ENCODE results near the gene IGSF9B. TPM values are rescaled to one million over a fixed set of nuclear protein-coding genes. Genes with fewer than 3 reads are reported as not detected.

The IGSF9B gene
- total and polyA plus RNA-seq, 4 donors = 0.07 to 0.33 (median 0.09) TPM; not detected in 1

- Histone ChIP-seq H3K4me1 (ENCODE audit: control insufficient read depth in 4 of 4, insufficient read depth in 4 of 4, low read length in 3 of 4) (no peaks in the 10 kb centered on the region), H3K4me3 (ENCODE audit: low read depth in 1 of 3, low read length in 3 of 3) (no peak overlapping the region), H3K36me3 (ENCODE audit: control insufficient read depth in 4 of 4, insufficient read depth in 3 of 4, low read depth in 1 of 4, low read length in 3 of 4) (no peaks in the 10 kb centered on the region), H3K9me3 (ENCODE audit: control insufficient read depth in 4 of 4, low read length in 3 of 4) (no peaks in the 10 kb centered on the region), H3K9ac (ENCODE audit: low read depth in 1 of 2, low read length in 2 of 2) (no peak overlapping the region), H3K27ac (ENCODE audit: low read depth in 1 of 2, low read length in 2 of 2) (no peak overlapping the region), H3K27me3 (ENCODE audit: control insufficient read depth in 4 of 4, insufficient read depth in 4 of 4, low read length in 3 of 4) (peaks cover 0 to 7% (median 5%) of the 10 kb centered on the region in 4 donors)
- DNase-seq (ENCODE audit: low spot score) = no peak
- TF ChIP-seq FOXA2 (IDR thresholded peaks at IDR 0.05) = no peak
- TF ChIP-seq FOXA1 (IDR thresholded peaks at IDR 0.05) = no peak
- no peak for TF ChIP-seq HNF4G (IDR thresholded peaks at IDR 0.05)
- TF ChIP-seq RAD21 (IDR thresholded peaks at IDR 0.05) = no peak
- TF ChIP-seq ATF3 (IDR thresholded peaks at IDR 0.05) = no peak
- TF ChIP-seq SP1 (IDR thresholded peaks at IDR 0.05) = no peak
- TF ChIP-seq ZBTB33 (IDR thresholded peaks at IDR 0.05) = no peak
- TF ChIP-seq GABPA (IDR thresholded peaks at IDR 0.05 in 1 of 2, conservative IDR thresholded peaks at IDR 0.05 in 1 of 2) = no peak
- no peak for TF ChIP-seq REST (IDR thresholded peaks at IDR 0.05)
- TF ChIP-seq HNF4A (conservative IDR thresholded peaks at IDR 0.05) = no peak
- TF ChIP-seq JUND (IDR thresholded peaks at IDR 0.05) = no peak
- TF ChIP-seq TAF1 (conservative IDR thresholded peaks at IDR 0.05) = no peak
- WGBS = 60% methylated on average over 27 of the region's 27 CpGs
These were observed 11.4 kb downstream of the IGSF9B start for GRCh38 chr11:133945087-133945974.

- no peaks in the 10 kb centered on the region for H3K36me3 ChIP-seq (ENCODE audit: control insufficient read depth in 4 of 4, insufficient read depth in 3 of 4, low read depth in 1 of 4, low read length in 3 of 4)
- no peak overlapping the region for H3K9ac ChIP-seq (ENCODE audit: low read depth in 1 of 2, low read length in 2 of 2)
- H3K4me1 ChIP-seq (ENCODE audit: control insufficient read depth in 4 of 4, insufficient read depth in 4 of 4, low read length in 3 of 4) = no peaks in the 10 kb centered on the region
- TF ChIP-seq HNF4A (conservative IDR thresholded peaks at IDR 0.05) = no peak
- no peak for TF ChIP-seq GABPA (IDR thresholded peaks at IDR 0.05 in 1 of 2, conservative IDR thresholded peaks at IDR 0.05 in 1 of 2)
- no peak for TF ChIP-seq HNF4G (IDR thresholded peaks at IDR 0.05)
- H3K27me3 ChIP-seq (ENCODE audit: control insufficient read depth in 4 of 4, insufficient read depth in 4 of 4, low read length in 3 of 4) = peaks cover 0 to 3% (median 0%) of the 10 kb centered on the region in 4 donors
- WGBS = 82% methylated on average over 12 of the region's 12 CpGs
- DNase-seq (ENCODE audit: low spot score) = no peak
- H3K4me3 ChIP-seq (ENCODE audit: low read depth in 1 of 3, low read length in 3 of 3) = no peak overlapping the region
- H3K9me3 ChIP-seq (ENCODE audit: control insufficient read depth in 4 of 4, low read length in 3 of 4) = no peaks in the 10 kb centered on the region
- no peak overlapping the region for H3K27ac ChIP-seq (ENCODE audit: low read depth in 1 of 2, low read length in 2 of 2)
These were observed 12.6 kb downstream of the IGSF9B start for GRCh38 chr11:133943950-133944698.

All from liver (tissue), 9 donors.